Thoracic aorta (tissue), 2 donors: ENCODE results near the gene MPC1. TPM values are rescaled to one million over a fixed set of nuclear protein-coding genes. Genes with fewer than 3 reads are reported as not detected.

Experiments
- ATAC-seq: fragments of 150-250 bp; one replicate; pipeline ENCODE4 v1.8.0; 2017; ENCODE audit warnings: low read depth; ENCODE audit not compliant: insufficient number of reproducible peaks, low FRiP score
- DNase-seq: peaks from one replicate; pipeline ENCODE4 v3.0.0-alpha.2; 2020; ENCODE audit warnings: low spot score
- H3K27ac ChIP-seq, 2 donors: fragments of 200-600 bp; sonication (generic); 1 replicate in 1 of 2; 2 replicates in 1 of 2; pipeline ENCODE4 v1.5.1; 2016; ENCODE audit warnings: mild to moderate bottlenecking in 2 of 2, moderate library complexity in 2 of 2
- H3K27me3 ChIP-seq: fragments of 200-600 bp; sonication (generic); replicated peaks from 2 replicates; pipeline ENCODE4 v1.6.0; 2016; ENCODE audit warnings: mild to moderate bottlenecking; ENCODE audit not compliant: insufficient read depth
- H3K36me3 ChIP-seq: fragments of 200-600 bp; sonication (generic); one replicate; pipeline ENCODE4 v1.5.1; 2016
- H3K4me1 ChIP-seq, 2 donors: fragments of 200-600 bp; sonication (generic); 1 replicate in 1 of 2; 2 replicates in 1 of 2; pipeline versions ENCODE4 v1.5.1 to v1.6.0; 2016; ENCODE audit warnings: low read depth in 2 of 2, mild to moderate bottlenecking in 1 of 2; ENCODE audit not compliant: control insufficient read depth in 1 of 2
- H3K4me3 ChIP-seq: fragments of 200-600 bp; sonication (generic); 2 replicates; pipeline ENCODE4 v1.5.1; 2016; ENCODE audit warnings: mild to moderate bottlenecking
- H3K9me3 ChIP-seq: fragments of 200-600 bp; sonication (generic); 2 replicates; pipeline ENCODE4 v1.5.1; 2016
- CTCF ChIP-seq: fragments of 200-600 bp; sonication (generic); IDR thresholded peaks from one replicate; pipeline ENCODE4 v1.5.1; 2019; ENCODE audit warnings: antibody characterized with exemption
- total RNA-seq, 2 donors: library from RNA; depleted of rRNA; stranded (reverse); fragments of >200 nt; gene quantifications; one replicate each; pipeline versions ENCODE4 v1.1.0 to v1.2.3, GENCODE V29; 2016

The MPC1 gene
- total RNA-seq, 2 donors from 2014 or later: 43.8 to 56.0 TPM

GRCh38 chr6:166341977-166342348, 40.8 kb downstream of the MPC1 start:
- no peak for DNase-seq

GRCh38 chr6:166341464-166341863, 41.3 kb downstream of the MPC1 start:
- Histone ChIP-seq H3K4me1 (peaks cover 14 to 52% of the 10 kb centered on the region in 2 donors), H3K4me3 (peak overlapping the region; percentile 100), H3K36me3 (no peaks in the 10 kb centered on the region), H3K27ac (no peak overlapping the region), H3K27me3 (no peaks in the 10 kb centered on the region), H3K9me3 (no peaks in the 10 kb centered on the region)
- no peak for TF ChIP-seq CTCF
- no peak for DNase-seq
- no peak for ATAC-seq

More at GRCh38 chr6:166341977-166342348, 40.8 kb downstream of the MPC1 start:
- no peak for TF ChIP-seq CTCF
- peaks cover 14 to 48% of the 10 kb centered on the region in 2 donors for H3K4me1 ChIP-seq
- peak overlapping the region; percentile 86 to 90 for H3K27ac ChIP-seq
- ATAC-seq: no peak
- no peaks in the 10 kb centered on the region for H3K36me3 ChIP-seq
- no peaks in the 10 kb centered on the region for H3K27me3 ChIP-seq
- H3K4me3 ChIP-seq: peak overlapping the region; percentile 100
- no peaks in the 10 kb centered on the region for H3K9me3 ChIP-seq

- no peaks in the 10 kb centered on the region for H3K9me3 ChIP-seq
- H3K4me3 ChIP-seq: no peak overlapping the region
- no peaks in the 10 kb centered on the region for H3K27me3 ChIP-seq
- H3K36me3 ChIP-seq: no peaks in the 10 kb centered on the region
- no peak for DNase-seq
- no peak for TF ChIP-seq CTCF
- H3K27ac ChIP-seq: no peak overlapping the region
- H3K4me1 ChIP-seq: peaks cover 14 to 62% of the 10 kb centered on the region in 2 donors
- no peak for ATAC-seq
These were observed 43.9 kb downstream of the MPC1 start for GRCh38 chr6:166338854-166339253.

GRCh38 chr6:166336847-166337246, 45.9 kb downstream of the MPC1 start:
- Histone ChIP-seq H3K9me3 (no peaks in the 10 kb centered on the region), H3K27ac (no peak overlapping the region), H3K4me1 (peaks cover 14 to 54% of the 10 kb centered on the region in 2 donors), H3K36me3 (no peaks in the 10 kb centered on the region), H3K4me3 (no peak overlapping the region), H3K27me3 (no peaks in the 10 kb centered on the region)
- ATAC-seq: no peak
- TF ChIP-seq CTCF: no peak
- no peak for DNase-seq

GRCh38 chr6:166335378-166336302, 47.1 kb downstream of the MPC1 start:
- Histone ChIP-seq H3K27ac (no peak overlapping the region), H3K4me3 (no peak overlapping the region), H3K27me3 (no peaks in the 10 kb centered on the region), H3K4me1 (peaks cover 6 to 44% of the 10 kb centered on the region in 2 donors), H3K9me3 (no peaks in the 10 kb centered on the region), H3K36me3 (no peaks in the 10 kb centered on the region)
- TF ChIP-seq CTCF: no peak
- DNase-seq (no peak), ATAC-seq (no peak)
